A549 (cell line): ENCODE results near the gene KIAA1586. TPM values are rescaled to one million over a fixed set of nuclear protein-coding genes. Genes with fewer than 3 reads are reported as not detected.

Experiments
- ATAC-seq, 2 experiments: fragments of 200-7000 bp in 1 of 2; fragments of >200 bp in 1 of 2; cut with Nextera tagmentation in 1 of 2; cut with Tn5 transposase in 1 of 2; 3 replicates each; pipeline versions ENCODE4 v1.8.0 to v1.9.1; 2018 to 2020; ENCODE audit warnings: mild to moderate bottlenecking in 1 of 2, moderate library complexity in 1 of 2
- CTCF ChIA-PET: fragments of 300-600 bp; sonication (Branson Sonifier 250); formaldehyde crosslinking; extraction: SDS; loops from one replicate; lab custom pipeline; 2021; ENCODE audit warnings: antibody characterized with exemption, inconsistent platforms; lab: Yijun Ruan, JAX
- POLR2A ChIA-PET: fragments of 350-600 bp; formaldehyde crosslinking; extraction: SDS; loops from one replicate; lab custom pipeline; 2021; ENCODE audit warnings: antibody characterized with exemption, inconsistent platforms; lab: Yijun Ruan, JAX
- DNase-seq, 2 experiments: peaks; one replicate each; pipeline versions ENCODE4 v3.0.0 to v3.0.0-alpha.2; 2011 to 2016; ENCODE audit warnings: low read depth in 1 of 2, low spot score in 1 of 2
- FAIRE-seq: peaks from 2 replicates; lab custom pipeline; 2011; peaks lifted over from hg19 to GRCh38; lab: Jason Lieb, UNC
- H3K27ac ChIP-seq, 2 experiments: fragments of >200 bp; sonication (Bioruptor Twin); formaldehyde crosslinking; 3 replicates each; pipeline ENCODE4 v1.5.1; 2016 to 2017
- H3K4me1 ChIP-seq: fragments of >200 bp; sonication (Bioruptor Twin); formaldehyde crosslinking; 3 replicates; pipeline ENCODE4 v1.6.1; 2016
- H3K4me2 ChIP-seq: fragments of >200 bp; sonication (Bioruptor Twin); formaldehyde crosslinking; 3 replicates; pipeline ENCODE4 v1.6.1; 2016
- H3K4me3 ChIP-seq: fragments of >200 bp; sonication (Bioruptor Twin); formaldehyde crosslinking; 3 replicates; pipeline ENCODE4 v1.5.1; 2016
- H3K9me3 ChIP-seq: fragments of >200 bp; sonication (Bioruptor Twin); formaldehyde crosslinking; 3 replicates; pipeline ENCODE4 v1.6.1; 2016
- ATOH8 ChIP-seq: fragments of 250-450 bp; sonication (Bioruptor Pico); IDR thresholded peaks from 2 replicates; pipeline ENCODE4 v1.5.0; 2020; ENCODE audit warnings: low read depth, mild to moderate bottlenecking, moderate library complexity
- BCL3 ChIP-seq: fragments of >200 bp; sonication (Bioruptor Twin); formaldehyde crosslinking; IDR thresholded peaks from 3 replicates; pipeline ENCODE4 v1.6.1; 2016
- CBX2 ChIP-seq: fragments of 200-600 bp; sonication (generic); IDR thresholded peaks from 2 replicates; pipeline ENCODE4 v1.6.1; 2016; ENCODE audit warnings: low read depth, mild to moderate bottlenecking, borderline replicate concordance
- CHD4 ChIP-seq: fragments of 200-600 bp; sonication (generic); IDR thresholded peaks from 2 replicates; pipeline ENCODE4 v1.6.1; 2016; ENCODE audit warnings: antibody characterized with exemption, mild to moderate bottlenecking, borderline replicate concordance
- CTCF ChIP-seq: fragments of >200 bp; sonication (Bioruptor Twin); formaldehyde crosslinking; IDR thresholded peaks from 3 replicates; pipeline ENCODE4 v1.5.1; 2016
- E2F6 ChIP-seq: IDR thresholded peaks from 2 replicates; pipeline ENCODE4 v1.6.1; 2012; ENCODE audit warnings: low read depth, borderline replicate concordance
- EHMT2 ChIP-seq: fragments of 200-600 bp; sonication (generic); IDR thresholded peaks from 2 replicates; pipeline ENCODE4 v1.6.1; 2016; ENCODE audit warnings: antibody characterized with exemption, low read depth, mild to moderate bottlenecking, moderate library complexity
- ESRRA ChIP-seq: fragments of 150-350 bp; IDR thresholded peaks from 2 replicates; pipeline ENCODE4 v1.6.1; 2014; ENCODE audit warnings: mild to moderate bottlenecking, low read length, borderline replicate concordance
- HMGXB4 ChIP-seq: fragments of 250-450 bp; sonication (Bioruptor Pico); IDR thresholded peaks from 2 replicates; pipeline ENCODE4 v1.5.0; 2021; ENCODE audit warnings: mild to moderate bottlenecking, moderate library complexity, borderline replicate concordance
- HOXB13 ChIP-seq: fragments of 250-450 bp; sonication (Bioruptor Pico); IDR thresholded peaks from 2 replicates; pipeline ENCODE4 v1.5.0; 2020; ENCODE audit warnings: low read depth, mild to moderate bottlenecking, moderate library complexity
- JUN ChIP-seq, 2 experiments: fragments of >200 bp; sonication (Bioruptor Twin); formaldehyde crosslinking; IDR thresholded peaks; 2 replicates in 1 of 2; 3 replicates in 1 of 2; pipeline ENCODE4 v1.6.1; 2016 to 2017
- JUNB ChIP-seq: fragments of >200 bp; sonication (Bioruptor Twin); formaldehyde crosslinking; IDR thresholded peaks from 2 replicates; pipeline ENCODE4 v1.6.1; 2016
- KDM1A ChIP-seq: fragments of 200-600 bp; sonication (generic); IDR thresholded peaks from 2 replicates; pipeline ENCODE4 v1.6.1; 2016; ENCODE audit warnings: low read depth, mild to moderate bottlenecking
- MAX ChIP-seq: IDR thresholded peaks from 2 replicates; pipeline ENCODE4 v1.6.1; 2012
- MYC ChIP-seq: IDR thresholded peaks from 2 replicates; pipeline ENCODE4 v1.6.1; 2012; ENCODE audit warnings: mild to moderate bottlenecking, inconsistent platforms, low read length, improper control_type of control experiment, borderline replicate concordance
- NFE2L2 ChIP-seq: fragments of 150-350 bp; conservative IDR thresholded peaks from 2 replicates; pipeline ENCODE4 v1.6.1; 2014; ENCODE audit warnings: low read length
- POLR2A ChIP-seq: IDR thresholded peaks from 2 replicates; pipeline ENCODE4 v1.6.1; 2012; ENCODE audit warnings: mild to moderate bottlenecking, low read length
- POLR2AphosphoS2 ChIP-seq: conservative IDR thresholded peaks from 2 replicates; pipeline ENCODE4 v1.6.1; 2012; ENCODE audit warnings: low read length, improper control_type of control experiment, inconsistent platforms
- RARB ChIP-seq: fragments of 250-450 bp; sonication (Bioruptor Pico); IDR thresholded peaks from 2 replicates; pipeline ENCODE4 v1.8.0; 2021; ENCODE audit warnings: mild to moderate bottlenecking, moderate library complexity
- TFCP2L1 ChIP-seq: fragments of 250-450 bp; sonication (Bioruptor Pico); IDR thresholded peaks from 2 replicates; pipeline ENCODE4 v1.5.0; 2021; ENCODE audit warnings: mild to moderate bottlenecking
- TP53 ChIP-seq: fragments of 250-450 bp; sonication (Bioruptor Pico); IDR thresholded peaks from 2 replicates; pipeline ENCODE4 v1.5.0; 2021; ENCODE audit warnings: mild to moderate bottlenecking, moderate library complexity
- USF2 ChIP-seq: fragments of 450-650 bp; IDR thresholded peaks from 2 replicates; pipeline ENCODE4 v1.6.1; 2014; ENCODE audit warnings: antibody characterized with exemption
- ZNF302 ChIP-seq: fragments of 250-450 bp; sonication (Bioruptor Pico); IDR thresholded peaks from 2 replicates; pipeline ENCODE4 v1.9.0; 2021; ENCODE audit warnings: inconsistent platforms, mild to moderate bottlenecking, moderate library complexity
- ZSCAN20 ChIP-seq: fragments of 250-450 bp; sonication (Bioruptor Pico); IDR thresholded peaks from 2 replicates; pipeline ENCODE4 v1.8.0; 2022; ENCODE audit warnings: mild to moderate bottlenecking, moderate library complexity
- WGBS: methylation state at CpG from one replicate; pipeline ENCODE4 v1.1.6; 2017; ENCODE audit errors: missing lambda C conversion rate; 5-methylcytosine and 5-hydroxymethylcytosine counted together
- polyA plus RNA-seq, 4 experiments: library from polyadenylated mRNA; depleted of rRNA in 3 of 4; stranded (reverse); fragments of >200 nt; fragmentation: RNase III in 1 of 4; extraction: RNeasy Plus Mini Kit Qiagen cat#74134 plus additional on column Dnase treatment in 1 of 4; gene quantifications; 2 replicates in 3 of 4; 3 replicates in 1 of 4; pipeline ENCODE4 v1.2.3, GENCODE V29; 2011 to 2017

The KIAA1586 gene
- polyA plus RNA-seq, 2 of the 4 experiments (the other 2 are of a cell fraction) = 4.7 to 6.3 TPM

- no peak for TF ChIP-seq HMGXB4 (CRISPR knock-in tag)
- TF ChIP-seq USF2 = no peak
- TF ChIP-seq MYC = no peak
- no peak for TF ChIP-seq HOXB13 (CRISPR knock-in tag)
- no peak for TF ChIP-seq E2F6
- no peak for TF ChIP-seq KDM1A
- TF ChIP-seq CHD4 = no peak
- TF ChIP-seq JUN (IDR thresholded peaks at IDR 0.05) = no peak
- TF ChIP-seq TFCP2L1 (CRISPR knock-in tag) = no peak
- TF ChIP-seq MAX = no peak
- TF ChIP-seq ZNF302 (CRISPR knock-in tag) = no peak
- TF ChIP-seq, all 56 proteins: peak for 0
- Histone ChIP-seq H3K4me2 (no peak overlapping the region), H3K4me3 (no peak overlapping the region), H3K4me1 (no peaks in the 10 kb centered on the region), H3K9me3 (no peaks in the 10 kb centered on the region), H3K27ac (no peak overlapping the region)
- ChIA-PET CTCF (no interaction called here), POLR2A (no interaction called here)
- FAIRE-seq (no peak), DNase-seq (no peak), ATAC-seq (no peak)
- 88% methylated on average over 1 of the region's 1 CpG for WGBS
Observed at GRCh38 chr6:57078531-57079207, 32.2 kb downstream of the KIAA1586 start.

GRCh38 chr6:57085471-57085870 lies 39.0 kb downstream of the KIAA1586 start:
- CTCF ChIA-PET = no interaction called here
- DNase-seq = no peak
- Histone ChIP-seq H3K4me2 (no peak overlapping the region), H3K9me3 (no peaks in the 10 kb centered on the region), H3K4me3 (no peak overlapping the region)
- WGBS = 89% methylated on average over 2 of the region's 2 CpGs
- TF ChIP-seq CBX2 = no peak
- TF ChIP-seq RARB = no peak
- no peak for TF ChIP-seq POLR2A
- TF ChIP-seq ATOH8 (CRISPR knock-in tag) = no peak
- TF ChIP-seq BCL3 = no peak
- TF ChIP-seq ESRRA = no peak
- TF ChIP-seq EHMT2 = no peak
- TF ChIP-seq HOXB13 (CRISPR knock-in tag) = no peak
- no peak for TF ChIP-seq POLR2AphosphoS2
- no peak for TF ChIP-seq CTCF
- TF ChIP-seq TP53 = no peak
- TF ChIP-seq JUNB = no peak
- TF ChIP-seq NFE2L2 = no peak
- TF ChIP-seq ZSCAN20 = no peak
- TF ChIP-seq, all 56 proteins: peak for 0
- Histone ChIP-seq H3K27ac (no peak overlapping the region), H3K4me1 (peaks cover 4% of the 10 kb centered on the region; the same call in 2 of the 3 replicates)
- FAIRE-seq (no peak), ATAC-seq (no peak)
- POLR2A ChIA-PET = no interaction called here
